ENCODE results near the gene FERMT2.

DNA sequence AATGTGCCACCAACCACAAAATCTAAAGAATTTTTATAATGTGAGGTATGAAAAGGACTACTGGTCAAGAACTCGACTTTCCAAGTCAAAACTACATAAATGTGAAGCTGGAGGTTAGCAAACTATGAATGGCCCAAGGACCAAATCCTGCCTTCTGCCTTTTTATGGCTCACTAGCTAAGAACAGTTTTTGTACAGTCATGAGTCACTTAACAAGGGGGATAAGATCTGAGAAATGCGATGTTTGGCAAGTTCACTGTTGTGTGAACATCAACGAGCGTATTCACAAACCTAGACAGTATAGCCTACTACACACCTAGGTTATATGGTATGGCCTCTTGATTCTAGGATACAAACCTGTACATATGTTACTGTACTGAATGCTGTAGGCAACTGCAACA lies 28.2 kb downstream of the FERMT2 start:
- TF ChIP-seq CTCF (conservative IDR thresholded peaks at IDR 0.05; ENCODE audit: low read depth, low read length): no peak
- TF ChIP-seq EZH2 (IDR thresholded peaks at IDR 0.05; ENCODE audit: low read length, unreplicated experiment): no peak
- TF ChIP-seq EZH2phosphoT487 (IDR thresholded peaks at IDR 0.05; ENCODE audit: borderline replicate concordance, low read length): no peak
